ENCODE measurements around the gene CFAP299.

DNA sequence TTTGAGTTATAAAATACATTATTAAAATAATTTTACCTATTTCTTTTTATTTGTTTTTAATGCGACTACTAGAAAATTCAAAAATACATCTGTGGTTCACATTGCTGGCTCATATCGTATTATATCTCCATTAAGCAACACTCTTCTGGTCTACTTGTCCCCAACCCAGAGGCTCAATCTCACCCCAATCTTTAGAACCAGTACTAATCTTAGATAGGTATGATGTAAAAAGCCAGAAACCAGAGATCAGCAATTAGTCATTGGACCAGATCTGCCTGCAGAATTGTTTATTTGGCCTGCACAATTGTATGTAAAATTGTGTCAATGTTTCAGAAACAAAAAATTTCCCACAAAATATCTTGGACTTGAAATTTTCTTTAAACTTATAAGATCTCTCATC, 539.4 kb downstream of the CFAP299 start:
- TF ChIP-seq, protein P1, sequence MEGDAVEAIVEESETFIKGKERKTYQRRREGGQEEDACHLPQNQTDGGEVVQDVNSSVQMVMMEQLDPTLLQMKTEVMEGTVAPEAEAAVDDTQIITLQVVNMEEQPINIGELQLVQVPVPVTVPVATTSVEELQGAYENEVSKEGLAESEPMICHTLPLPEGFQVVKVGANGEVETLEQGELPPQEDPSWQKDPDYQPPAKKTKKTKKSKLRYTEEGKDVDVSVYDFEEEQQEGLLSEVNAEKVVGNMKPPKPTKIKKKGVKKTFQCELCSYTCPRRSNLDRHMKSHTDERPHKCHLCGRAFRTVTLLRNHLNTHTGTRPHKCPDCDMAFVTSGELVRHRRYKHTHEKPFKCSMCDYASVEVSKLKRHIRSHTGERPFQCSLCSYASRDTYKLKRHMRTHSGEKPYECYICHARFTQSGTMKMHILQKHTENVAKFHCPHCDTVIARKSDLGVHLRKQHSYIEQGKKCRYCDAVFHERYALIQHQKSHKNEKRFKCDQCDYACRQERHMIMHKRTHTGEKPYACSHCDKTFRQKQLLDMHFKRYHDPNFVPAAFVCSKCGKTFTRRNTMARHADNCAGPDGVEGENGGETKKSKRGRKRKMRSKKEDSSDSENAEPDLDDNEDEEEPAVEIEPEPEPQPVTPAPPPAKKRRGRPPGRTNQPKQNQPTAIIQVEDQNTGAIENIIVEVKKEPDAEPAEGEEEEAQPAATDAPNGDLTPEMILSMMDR (IDR thresholded peaks at IDR 0.05) = no peak
- TF ChIP-seq POLR2AphosphoS5 (IDR thresholded peaks at IDR 0.05) = no peak
- TF ChIP-seq POLR2A (IDR thresholded peaks at IDR 0.05) = no peak
